WI38 (cell line): ENCODE data around the gene PPM1M.

Source experiments
- H3K4me3 ChIP-seq: 2 replicates; pipeline ENCODE4 v1.5.1; 2011; ENCODE audit warnings: low read depth, mild to moderate bottlenecking, control low read depth, low read length
- CTCF ChIP-seq: IDR thresholded peaks from 2 replicates; pipeline ENCODE4 v1.5.1; 2012; ENCODE audit warnings: low read depth, mild to moderate bottlenecking, control low read depth, low read length

Gene PPM1M

GRCh38 chr3:52298149-52299098 lies 52.9 kb downstream of the PPM1M start:
- TF ChIP-seq CTCF: no peak
- H3K4me3 ChIP-seq: no peak overlapping the region

- no peak for TF ChIP-seq CTCF
- H3K4me3 ChIP-seq: no peak overlapping the region
Observed at GRCh38 chr3:52299247-52299878, 53.8 kb downstream of the PPM1M start.
